K562 (cell line): ENCODE data around the gene AHCYL2. TPM values are rescaled to one million over a fixed set of nuclear protein-coding genes. Genes with fewer than 3 reads are reported as not detected.

Experiments
- CC2D1A ChIP-seq: fragments of 450-650 bp; IDR thresholded peaks from 2 replicates; pipeline ENCODE4 v1.6.1; 2017; ENCODE audit warnings: mild to moderate bottlenecking
- CCAR2 ChIP-seq: fragments of 200-400 bp; formaldehyde crosslinking; IDR thresholded peaks from 2 replicates; pipeline ENCODE4 v1.6.1; 2017; ENCODE audit warnings: mild to moderate bottlenecking, low read depth, low read length
- CREB1 ChIP-seq, 2 experiments: sonication (generic) in 1 of 2; formaldehyde crosslinking in 1 of 2; IDR thresholded peaks; 2 replicates each; pipeline versions ENCODE4 v1.6.1 to v1.8.0; 2012 to 2022; ENCODE audit warnings: inconsistent platforms in 1 of 2, mild to moderate bottlenecking in 1 of 2, missing genetic modification reagents in 1 of 2, moderate library complexity in 1 of 2
- CREM ChIP-seq: IDR thresholded peaks from 2 replicates; pipeline ENCODE4 v1.6.1; 2014; ENCODE audit warnings: antibody characterized with exemption, low read depth
- E2F5 ChIP-seq: sonication (generic); formaldehyde crosslinking; IDR thresholded peaks from 2 replicates; pipeline ENCODE4 v1.8.0; 2022; ENCODE audit warnings: mild to moderate bottlenecking, missing genetic modification reagents
- ELK1 ChIP-seq: sonication (generic); formaldehyde crosslinking; IDR thresholded peaks from 2 replicates; pipeline ENCODE4 v1.8.1; 2022; ENCODE audit warnings: missing genetic modification reagents
- ILF3 ChIP-seq: fragments of 450-650 bp; IDR thresholded peaks from 2 replicates; pipeline ENCODE4 v1.6.1; 2018; ENCODE audit warnings: antibody characterized with exemption, mild to moderate bottlenecking, moderate library complexity, borderline replicate concordance
- MCM3 ChIP-seq: fragments of 450-650 bp; IDR thresholded peaks from 2 replicates; pipeline ENCODE4 v1.6.1; 2016
- MCM5 ChIP-seq: fragments of 450-650 bp; IDR thresholded peaks from 2 replicates; pipeline ENCODE4 v1.6.1; 2016; ENCODE audit warnings: low read depth
- PHB ChIP-seq: fragments of 250-450 bp; sonication (Bioruptor Pico); IDR thresholded peaks from 2 replicates; pipeline ENCODE4 v1.5.0; 2021
- PTTG1 ChIP-seq: fragments of 450-650 bp; IDR thresholded peaks from 2 replicates; pipeline ENCODE4 v1.6.1; 2016; ENCODE audit warnings: low read depth, mild to moderate bottlenecking, missing genetic modification characterization, missing compliant biosample characterization
- RBM14 ChIP-seq: fragments of 200-400 bp; formaldehyde crosslinking; IDR thresholded peaks from 2 replicates; pipeline ENCODE4 v1.6.1; 2018; ENCODE audit warnings: low read depth, mild to moderate bottlenecking, low read length, moderate library complexity, borderline replicate concordance; ENCODE audit not compliant: insufficient read depth
- RNF219 ChIP-seq: fragments of 250-450 bp; sonication (Bioruptor Pico); IDR thresholded peaks from 2 replicates; pipeline ENCODE4 v1.5.0; 2022; ENCODE audit warnings: mild to moderate bottlenecking
- SETDB1 ChIP-seq: IDR thresholded peaks from one replicate; pipeline ENCODE4 v1.6.1; 2012; ENCODE audit warnings: low read length, control low read depth, inconsistent platforms
- SMAD1 ChIP-seq: fragments of 150-350 bp; IDR thresholded peaks from 2 replicates; pipeline ENCODE4 v1.6.1; 2014; ENCODE audit warnings: low read length, low read depth; ENCODE audit not compliant: partially characterized antibody
- SP1 ChIP-seq: sonication (generic); formaldehyde crosslinking; IDR thresholded peaks from 2 replicates; pipeline ENCODE4 v1.8.1; 2022; ENCODE audit warnings: mild to moderate bottlenecking, missing genetic modification reagents
- SREBF1 ChIP-seq: fragments of 150-350 bp; IDR thresholded peaks from 2 replicates; pipeline ENCODE4 v1.6.1; 2014; ENCODE audit warnings: antibody characterized with exemption, low read depth, low read length, borderline replicate concordance
- ZBTB11 ChIP-seq, 3 experiments: fragments of 200-800 bp in 1 of 3; fragments of 250-450 bp in 1 of 3; fragments of 450-650 bp in 1 of 3; sonication (Bioruptor Pico) in 1 of 3; sonication (Bioruptor generic) in 1 of 3; formaldehyde crosslinking in 1 of 3; IDR thresholded peaks; 2 replicates each; pipeline versions ENCODE4 v1.6.1 to v1.8.0; 2016 to 2022; ENCODE audit warnings: mild to moderate bottlenecking in 2 of 3, missing genetic modification characterization in 2 of 3, missing compliant biosample characterization in 1 of 3, moderate library complexity in 1 of 3
- ZNF184 ChIP-seq: sonication (generic); formaldehyde crosslinking; IDR thresholded peaks from 2 replicates; pipeline ENCODE4 v1.5.0; 2020; ENCODE audit warnings: missing genetic modification reagents
- polyA plus RNA-seq, 8 experiments: library from polyadenylated mRNA; depleted of rRNA in 4 of 8; stranded (reverse) in 5 of 8; unstranded in 3 of 8; fragments of >200 nt; fragmentation: Nextera tagmentation in 2 of 8; fragmentation: Illumina TruSeq in 1 of 8; extraction: Ambion mirVana in 2 of 8; extraction: Trizol in 1 of 8; gene quantifications; 2 replicates each; pipeline versions ENCODE4 v1.2.1 to v1.2.3, GENCODE V29; 2011 to 2014; ENCODE audit warnings: inconsistent platforms in 1 of 8, missing spikeins in 1 of 8
- total RNA-seq, 7 experiments: library from RNA; depleted of rRNA in 6 of 7; stranded (reverse); fragments of >200 nt in 6 of 7; fragmentation: Illumina TruSeq in 2 of 7; extraction: Trizol in 2 of 7; gene quantifications; 2 replicates each; pipeline versions ENCODE4 v1.2.1 to v1.2.3, GENCODE V29; 2011 to 2021; ENCODE audit warnings: low replicate concordance in 1 of 7

The AHCYL2 gene
- total and polyA plus RNA-seq, 9 of the 15 experiments (the other 6 are each of a cell fraction or from before 2014, with no cell fraction given): 0.93 to 10.5 (median 5.2) TPM

- TF ChIP-seq SREBF1 (peak; percentile 72; the same call in 1 of the 2 replicates), ZNF184 (CRISPR knock-in tag) (no peak), CREM (peak; percentile 88), ZBTB11 (CRISPR knock-in tag; IDR thresholded peaks at IDR 0.05) (peak in 1 of 3 experiments; percentile 96; a peak in 2 of 6 replicates), PHB (CRISPR knock-in tag) (no peak), MCM3 (no peak), CCAR2 (no peak), SETDB1 (peak; percentile 97), RNF219 (no peak), E2F5 (peak; percentile 88; the same call in 1 of the 2 replicates), SMAD1 (peak; percentile 53), ILF3 (no peak), RBM14 (no peak), CC2D1A (no peak), CREB1 (IDR thresholded peaks at IDR 0.05) (peak; percentile 85), CREB1 (CRISPR knock-in tag; IDR thresholded peaks at IDR 0.05) (peak; percentile 87), ELK1 (CRISPR knock-in tag) (no peak), MCM5 (no peak), PTTG1 (tag) (no peak), SP1 (CRISPR knock-in tag) (peak; percentile 100)
These were observed at the start of gene AHCYL2 (continued) for GRCh38 chr7:129224251-129225205.
